PC-9 (cell line): ENCODE results near the gene SRP9. TPM values are rescaled to one million over a fixed set of nuclear protein-coding genes. Genes with fewer than 3 reads are reported as not detected.
"Not testable (repeated sequence)": the region's sequence is repeated elsewhere in the genome, so short reads cannot be mapped to it uniquely, and the experiment has no call there.

ENCODE experiments used
- BruUV-seq: library from RNA; stranded (reverse); fragments of 400-500 nt; replicated peaks from 2 replicates; lab custom pipeline; 2021; lab: Mats Ljungman, UMichigan
- CTCF ChIA-PET: fragments of 300-600 bp; sonication (Branson Sonifier 250); formaldehyde crosslinking; loops from one replicate; lab custom pipeline; 2022; ENCODE audit warnings: antibody characterized with exemption; lab: Charles Lee
- POLR2A ChIA-PET: fragments of 300-600 bp; sonication (Branson Sonifier 250); formaldehyde crosslinking; loops from one replicate; lab custom pipeline; 2022; ENCODE audit warnings: antibody characterized with exemption; ENCODE audit not compliant: unreplicated experiment; lab: Charles Lee
- DNase-seq, 2 experiments: peaks; one replicate each; pipeline versions ENCODE4 v3.0.0 to v3.0.0-alpha.2; 2015 to 2022; ENCODE audit warnings: mixed read lengths in 1 of 2
- H2AFZ ChIP-seq: fragments of 200-600 bp; sonication (generic); 2 replicates; pipeline ENCODE4 v1.8.1; 2017; ENCODE audit warnings: antibody characterized with exemption
- H3F3A ChIP-seq: fragments of 200-600 bp; sonication (generic); 2 replicates; pipeline ENCODE4 v1.8.1; 2017; ENCODE audit warnings: antibody characterized with exemption, mild to moderate bottlenecking, low read depth; ENCODE audit not compliant: insufficient read depth
- H3K27ac ChIP-seq: fragments of 200-600 bp; sonication (generic); 2 replicates; pipeline ENCODE4 v1.6.1; 2016; ENCODE audit warnings: mixed run types
- H3K27me3 ChIP-seq: fragments of 200-600 bp; sonication (generic); 2 replicates; pipeline ENCODE4 v1.6.1; 2016; ENCODE audit warnings: low read depth, mixed run types; ENCODE audit not compliant: insufficient read depth
- H3K36me3 ChIP-seq: fragments of 200-600 bp; sonication (generic); 2 replicates; pipeline ENCODE4 v1.6.1; 2016; ENCODE audit warnings: low read depth, mixed run types
- H3K4me1 ChIP-seq: fragments of 200-600 bp; sonication (generic); replicated peaks from 2 replicates; pipeline ENCODE4 v1.6.1; 2016; ENCODE audit warnings: mixed run types; ENCODE audit not compliant: insufficient read depth
- H3K4me2 ChIP-seq: fragments of 200-600 bp; sonication (generic); 2 replicates; pipeline ENCODE4 v1.6.1; 2017; ENCODE audit warnings: mixed run types
- H3K4me3 ChIP-seq: fragments of 200-600 bp; sonication (generic); 2 replicates; pipeline ENCODE4 v1.6.1; 2016; ENCODE audit warnings: mixed run types
- H3K79me2 ChIP-seq: fragments of 200-600 bp; sonication (generic); 2 replicates; pipeline ENCODE4 v1.6.1; 2017; ENCODE audit warnings: low read depth, mixed run types
- H3K9me2 ChIP-seq: fragments of 200-600 bp; sonication (generic); 2 replicates; pipeline ENCODE4 v1.8.1; 2017; ENCODE audit warnings: mild to moderate bottlenecking; ENCODE audit not compliant: insufficient read depth
- H3K9me3 ChIP-seq: fragments of 200-600 bp; sonication (generic); 2 replicates; pipeline ENCODE4 v1.8.1; 2016; ENCODE audit warnings: low read depth; ENCODE audit not compliant: insufficient read depth
- H4K20me1 ChIP-seq: fragments of 200-600 bp; sonication (generic); 2 replicates; pipeline ENCODE4 v1.8.1; 2017; ENCODE audit not compliant: insufficient read depth
- EZH2 ChIP-seq: fragments of 200-600 bp; sonication (generic); IDR thresholded peaks from 2 replicates; pipeline ENCODE4 v1.8.0; 2017; ENCODE audit warnings: antibody characterized with exemption, low read depth
- intact Hi-C: fragments of 100-400 bp; cut with micrococcal nuclease; formaldehyde crosslinking; loops from one replicate; pipeline ENCODE4 v1.10.0; 2022; ENCODE audit not compliant: unreplicated experiment
- total RNA-seq: library from RNA; stranded (reverse); gene quantifications from 2 replicates; pipeline ENCODE4 v1.2.3, GENCODE V29; 2021
- TF ChIP-seq, protein P1 (sequence below): fragments of 200-600 bp; sonication (generic); conservative IDR thresholded peaks from 2 replicates; pipeline ENCODE4 v1.6.1; 2017; ENCODE audit warnings: mixed run types, antibody characterized with exemption, mild to moderate bottlenecking, moderate library complexity

SRP9 gene
- total RNA-seq, 1 experiment from 2014 or later: 406 TPM

DNA sequence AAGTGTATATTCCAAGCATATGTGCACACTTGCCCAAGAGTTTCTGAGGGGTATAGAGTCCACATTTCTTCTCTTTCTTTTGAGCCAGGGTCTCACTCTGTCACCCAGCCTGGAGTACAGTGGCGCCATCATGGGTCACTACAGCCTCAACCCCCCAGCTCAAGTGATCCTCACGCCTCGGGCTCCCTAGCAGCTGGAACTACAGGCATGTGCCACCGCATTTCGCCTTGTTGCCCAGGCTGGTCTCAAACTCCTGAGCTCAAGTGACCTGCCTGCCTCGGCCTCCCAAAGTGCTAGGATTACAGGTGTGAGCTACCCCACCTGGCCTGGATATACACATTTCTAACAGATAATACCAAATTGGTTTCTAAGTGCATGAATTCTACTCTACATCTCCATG lies 17.1 kb upstream of the SRP9 start:
- H3K27ac ChIP-seq: no peak overlapping the region
- H3K9me2 ChIP-seq: no peaks in the 10 kb centered on the region

DNA sequence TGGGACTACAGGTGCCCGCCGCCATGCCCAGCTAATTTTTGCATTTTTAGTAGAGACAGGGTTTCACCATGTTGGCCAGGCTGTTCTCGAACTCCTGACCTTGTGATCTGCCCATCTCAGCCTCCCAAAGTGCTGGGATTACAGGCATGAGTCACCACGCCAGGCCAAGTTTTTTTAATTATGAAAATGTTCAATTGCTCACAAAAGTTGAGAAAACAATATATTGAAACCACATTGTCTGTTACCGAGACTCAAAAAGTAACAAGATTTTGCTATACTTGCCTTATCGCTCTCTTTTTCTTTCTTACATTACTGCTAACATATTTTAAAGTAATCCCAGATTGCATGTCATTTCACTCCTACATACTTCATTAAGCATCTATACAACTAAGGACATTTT lies 16.2 kb upstream of the SRP9 start:
- H3K27me3 ChIP-seq, H3K36me3 ChIP-seq, H3K79me2 ChIP-seq, H3K9me3 ChIP-seq, DNase-seq, H2AFZ ChIP-seq, intact Hi-C loops, BruUV-seq, H3K4me2 ChIP-seq, POLR2A ChIA-PET, H3K27ac ChIP-seq, H3K4me3 ChIP-seq, H3K9me2 ChIP-seq, H4K20me1 ChIP-seq: not testable (repeated sequence)
- CTCF ChIA-PET: interaction anchor here (0.6 to 0.7 kb wide), 2 partner anchors 14 to 52 kb away, joined by 3 to 9 read pairs; no protein-coding TSS in a partner anchor
- H3K4me1 ChIP-seq: peaks cover 19% of the 10 kb centered on the region
- peaks cover 12% of the 10 kb centered on the region for H3F3A ChIP-seq

More for the DNA sequence above, 17.1 kb upstream of the SRP9 start:
- Histone ChIP-seq H3K4me2 (no peak overlapping the region), H4K20me1 (no peaks in the 10 kb centered on the region), H3K9me3 (no peaks in the 10 kb centered on the region), H3K79me2 (no peaks in the 10 kb centered on the region), H3F3A (peaks cover 12% of the 10 kb centered on the region), H3K4me1 (peaks cover 19% of the 10 kb centered on the region), H3K4me3 (no peak overlapping the region), H2AFZ (no peak overlapping the region), H3K27me3 (no peaks in the 10 kb centered on the region), H3K36me3 (no peaks in the 10 kb centered on the region)
- no TSS peak for BruUV-seq
- CTCF ChIA-PET: no interaction called here
- POLR2A ChIA-PET: interaction anchor here (0.6 kb wide), 1 partner anchor 10 kb away, joined by 3 read pairs; no protein-coding TSS in a partner anchor
- DNase-seq: no peak
- no peak for TF ChIP-seq EZH2
- TF ChIP-seq, protein P1, sequence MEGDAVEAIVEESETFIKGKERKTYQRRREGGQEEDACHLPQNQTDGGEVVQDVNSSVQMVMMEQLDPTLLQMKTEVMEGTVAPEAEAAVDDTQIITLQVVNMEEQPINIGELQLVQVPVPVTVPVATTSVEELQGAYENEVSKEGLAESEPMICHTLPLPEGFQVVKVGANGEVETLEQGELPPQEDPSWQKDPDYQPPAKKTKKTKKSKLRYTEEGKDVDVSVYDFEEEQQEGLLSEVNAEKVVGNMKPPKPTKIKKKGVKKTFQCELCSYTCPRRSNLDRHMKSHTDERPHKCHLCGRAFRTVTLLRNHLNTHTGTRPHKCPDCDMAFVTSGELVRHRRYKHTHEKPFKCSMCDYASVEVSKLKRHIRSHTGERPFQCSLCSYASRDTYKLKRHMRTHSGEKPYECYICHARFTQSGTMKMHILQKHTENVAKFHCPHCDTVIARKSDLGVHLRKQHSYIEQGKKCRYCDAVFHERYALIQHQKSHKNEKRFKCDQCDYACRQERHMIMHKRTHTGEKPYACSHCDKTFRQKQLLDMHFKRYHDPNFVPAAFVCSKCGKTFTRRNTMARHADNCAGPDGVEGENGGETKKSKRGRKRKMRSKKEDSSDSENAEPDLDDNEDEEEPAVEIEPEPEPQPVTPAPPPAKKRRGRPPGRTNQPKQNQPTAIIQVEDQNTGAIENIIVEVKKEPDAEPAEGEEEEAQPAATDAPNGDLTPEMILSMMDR: no peak
- intact Hi-C loops: no loop called here

DNA sequence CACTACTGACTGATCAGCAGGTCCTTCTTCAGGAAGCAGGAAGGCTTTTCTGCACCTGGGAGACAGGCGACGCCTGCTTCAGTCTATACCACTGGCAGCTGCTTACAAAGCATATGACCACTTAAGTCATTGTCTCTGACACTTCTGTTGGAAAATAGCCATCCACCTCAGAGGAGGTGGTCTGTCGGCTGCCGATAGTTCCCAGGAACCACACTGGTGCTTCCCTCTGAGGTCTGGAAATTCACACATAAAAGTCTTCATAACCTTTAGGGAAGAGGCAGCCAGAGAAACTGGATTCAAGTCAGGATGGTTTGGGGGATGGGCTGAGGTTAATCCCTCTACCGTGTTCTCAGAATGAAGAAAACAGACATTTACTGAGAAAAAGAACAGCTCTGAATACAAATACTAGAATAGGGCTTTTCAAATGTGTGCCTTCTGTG lies 15.6 kb upstream of the SRP9 start:
- no peak overlapping the region for H3K27ac ChIP-seq
- peaks cover 21% of the 10 kb centered on the region for H3K4me1 ChIP-seq
- H3K4me3 ChIP-seq: no peak overlapping the region
- H3K36me3 ChIP-seq: no peaks in the 10 kb centered on the region
- no peaks in the 10 kb centered on the region for H3K9me2 ChIP-seq
- BruUV-seq: no TSS peak
- no peak overlapping the region for H2AFZ ChIP-seq
- peaks cover 15% of the 10 kb centered on the region for H3F3A ChIP-seq
- ChIA-PET CTCF (no interaction called here), POLR2A (no interaction called here)
- no peak for TF ChIP-seq EZH2
- TF ChIP-seq, protein P1: no peak
- no peaks in the 10 kb centered on the region for H4K20me1 ChIP-seq
- DNase-seq: no peak
- no peaks in the 10 kb centered on the region for H3K27me3 ChIP-seq
- H3K79me2 ChIP-seq: no peaks in the 10 kb centered on the region
- H3K9me3 ChIP-seq: no peaks in the 10 kb centered on the region
- H3K4me2 ChIP-seq: no peak overlapping the region
- intact Hi-C loops: no loop called here

GRCh38 chr1:225762444-225762843 lies 15.2 kb upstream of the SRP9 start:
- H3K4me1 ChIP-seq: peaks cover 26% of the 10 kb centered on the region
- ChIA-PET POLR2A (no interaction called here), CTCF (no interaction called here)
- no peak overlapping the region for H3K4me2 ChIP-seq
- no peaks in the 10 kb centered on the region for H3K79me2 ChIP-seq
- no peaks in the 10 kb centered on the region for H3K9me2 ChIP-seq
- no TSS peak for BruUV-seq
- TF ChIP-seq, protein P1: no peak
- TF ChIP-seq EZH2: no peak
- H3K9me3 ChIP-seq: no peaks in the 10 kb centered on the region
- no peaks in the 10 kb centered on the region for H3K27me3 ChIP-seq
- H4K20me1 ChIP-seq: no peaks in the 10 kb centered on the region
- no peak for DNase-seq
- H2AFZ ChIP-seq: no peak overlapping the region
- no peak overlapping the region for H3K27ac ChIP-seq
- H3F3A ChIP-seq: peaks cover 19% of the 10 kb centered on the region
- intact Hi-C loops: no loop called here
- H3K36me3 ChIP-seq: no peaks in the 10 kb centered on the region
- H3K4me3 ChIP-seq: no peak overlapping the region
